Mesothelial cell of epicardium (in vitro differentiated cells): Measurements from ENCODE around the gene TSC22D1. TPM values are rescaled to one million over a fixed set of nuclear protein-coding genes. Genes with fewer than 3 reads are reported as not detected.
"Not testable (repeated sequence)": the region's sequence is repeated elsewhere in the genome, so short reads cannot be mapped to it uniquely, and the experiment has no call there.

Source experiments
- DNase-seq, 2 experiments: peaks; one replicate each; pipeline ENCODE4 v3.0.0; 2021; ENCODE audit warnings: low spot score in 2 of 2; ENCODE audit not compliant: unreplicated experiment in 2 of 2
- H3K27ac Mint-ChIP-seq: 2 replicates; pipeline ENCODE4 v1.8.0; 2021; ENCODE audit warnings: mixed read lengths
- H3K27me3 Mint-ChIP-seq: 2 replicates; pipeline ENCODE4 v1.8.0; 2021; ENCODE audit warnings: low read depth, mixed read lengths
- H3K36me3 Mint-ChIP-seq: 2 replicates; pipeline ENCODE4 v1.8.0; 2021; ENCODE audit warnings: mixed read lengths
- H3K4me1 Mint-ChIP-seq: 2 replicates; pipeline ENCODE4 v1.8.0; 2021; ENCODE audit warnings: mixed read lengths
- H3K4me3 Mint-ChIP-seq: 2 replicates; pipeline ENCODE4 v1.8.0; 2021; ENCODE audit warnings: mild to moderate bottlenecking, moderate library complexity, mixed read lengths
- H3K9me3 Mint-ChIP-seq: 2 replicates; pipeline ENCODE4 v1.8.0; 2021; ENCODE audit warnings: mixed read lengths
- CTCF ChIP-seq: fragments of 200-600 bp; sonication (generic); IDR thresholded peaks from one replicate; pipeline ENCODE4 v1.5.0; 2021; ENCODE audit warnings: antibody characterized with exemption; ENCODE audit not compliant: unreplicated experiment
- total RNA-seq: library from RNA; stranded (reverse); gene quantifications from 3 replicates; pipeline ENCODE4 v1.2.1, GENCODE V29; 2021

The TSC22D1 gene
- total RNA-seq, 1 donor from 2014 or later: 99.5 TPM

GRCh38 chr13:44468874-44469273 is 107.3 kb downstream of the TSC22D1 start:
- Mint-ChIP-seq H3K36me3 (no peaks in the 10 kb centered on the region), H3K4me3 (no peak overlapping the region), H3K27me3 (no peaks in the 10 kb centered on the region), H3K4me1 (peaks cover 43% of the 10 kb centered on the region), H3K9me3 (no peaks in the 10 kb centered on the region), H3K27ac (peak overlapping the region; percentile 5)
- TF ChIP-seq CTCF: no peak
- DNase-seq: no peak

- no peak for DNase-seq
- Mint-ChIP-seq H3K27ac (no peak overlapping the region), H3K27me3 (no peaks in the 10 kb centered on the region)
Observed at GRCh38 chr13:44465318-44465717, 110.8 kb downstream of the TSC22D1 start.

DNA sequence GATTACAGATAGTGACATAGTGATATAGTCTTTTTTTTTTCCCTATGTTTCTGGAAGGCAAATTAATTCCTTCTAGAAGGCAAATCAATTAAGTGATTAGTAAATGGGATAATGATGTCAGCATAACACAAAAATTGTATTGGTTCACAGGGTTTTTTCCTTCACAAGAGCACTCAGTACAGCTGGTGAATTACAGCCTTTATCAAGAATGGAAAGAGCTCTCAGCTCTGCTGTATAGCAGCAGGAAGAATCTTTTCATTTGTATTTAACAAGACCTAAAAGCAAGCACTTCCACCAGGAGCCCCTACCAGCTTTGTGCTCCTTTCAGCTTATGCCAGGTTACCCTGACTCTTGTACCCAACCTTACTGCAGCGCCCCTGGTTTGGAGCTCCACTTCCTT is 111.7 kb downstream of the TSC22D1 start:
- Mint-ChIP-seq H3K36me3 (no peaks in the 10 kb centered on the region), H3K9me3 (no peaks in the 10 kb centered on the region), H3K27me3 (no peaks in the 10 kb centered on the region), H3K4me1 (peaks cover 14% of the 10 kb centered on the region), H3K4me3 (no peak overlapping the region), H3K27ac (no peak overlapping the region)
- no peak for TF ChIP-seq CTCF
- no peak for DNase-seq

More at GRCh38 chr13:44465318-44465717, 110.8 kb downstream of the TSC22D1 start:
- H3K4me3 Mint-ChIP-seq: no peak overlapping the region
- TF ChIP-seq CTCF: no peak
- H3K36me3 Mint-ChIP-seq: no peaks in the 10 kb centered on the region
- peaks cover 22% of the 10 kb centered on the region for H3K4me1 Mint-ChIP-seq
- H3K9me3 Mint-ChIP-seq: no peaks in the 10 kb centered on the region

DNA sequence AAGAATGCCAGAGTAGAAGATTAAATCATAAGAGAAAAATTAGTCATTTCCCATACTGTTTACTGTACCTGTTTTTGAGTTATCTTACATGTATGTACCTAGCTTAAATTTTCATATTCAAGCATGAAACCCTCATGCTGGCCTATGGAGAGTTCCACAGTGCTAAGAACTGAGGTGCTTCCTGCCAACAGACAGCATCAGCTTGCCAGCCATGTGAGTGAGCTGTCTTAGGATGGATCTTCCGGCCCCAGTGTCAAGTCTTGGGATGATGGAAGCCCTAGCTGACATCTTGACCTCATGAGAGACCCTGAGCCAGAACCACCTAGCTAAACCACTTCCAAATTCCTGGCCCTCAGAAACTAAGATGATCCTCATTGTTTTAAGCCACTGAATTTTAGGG is 112.4 kb downstream of the TSC22D1 start:
- no peak overlapping the region for H3K4me3 Mint-ChIP-seq
- no peaks in the 10 kb centered on the region for H3K36me3 Mint-ChIP-seq
- no peaks in the 10 kb centered on the region for H3K9me3 Mint-ChIP-seq
- DNase-seq: no peak
- TF ChIP-seq CTCF: no peak
- peaks cover 7% of the 10 kb centered on the region for H3K4me1 Mint-ChIP-seq
- no peaks in the 10 kb centered on the region for H3K27me3 Mint-ChIP-seq
- H3K27ac Mint-ChIP-seq: no peak overlapping the region

- peaks cover 6% of the 10 kb centered on the region for H3K9me3 Mint-ChIP-seq
- no peaks in the 10 kb centered on the region for H3K27me3 Mint-ChIP-seq
- H3K36me3 Mint-ChIP-seq: peaks cover 9% of the 10 kb centered on the region
- TF ChIP-seq CTCF: no peak
- H3K4me1 Mint-ChIP-seq: no peaks in the 10 kb centered on the region
- no peak for DNase-seq
- H3K27ac Mint-ChIP-seq: no peak overlapping the region
- no peak overlapping the region for H3K4me3 Mint-ChIP-seq
Observed at GRCh38 chr13:44459674-44460073, 116.5 kb downstream of the TSC22D1 start.

DNA sequence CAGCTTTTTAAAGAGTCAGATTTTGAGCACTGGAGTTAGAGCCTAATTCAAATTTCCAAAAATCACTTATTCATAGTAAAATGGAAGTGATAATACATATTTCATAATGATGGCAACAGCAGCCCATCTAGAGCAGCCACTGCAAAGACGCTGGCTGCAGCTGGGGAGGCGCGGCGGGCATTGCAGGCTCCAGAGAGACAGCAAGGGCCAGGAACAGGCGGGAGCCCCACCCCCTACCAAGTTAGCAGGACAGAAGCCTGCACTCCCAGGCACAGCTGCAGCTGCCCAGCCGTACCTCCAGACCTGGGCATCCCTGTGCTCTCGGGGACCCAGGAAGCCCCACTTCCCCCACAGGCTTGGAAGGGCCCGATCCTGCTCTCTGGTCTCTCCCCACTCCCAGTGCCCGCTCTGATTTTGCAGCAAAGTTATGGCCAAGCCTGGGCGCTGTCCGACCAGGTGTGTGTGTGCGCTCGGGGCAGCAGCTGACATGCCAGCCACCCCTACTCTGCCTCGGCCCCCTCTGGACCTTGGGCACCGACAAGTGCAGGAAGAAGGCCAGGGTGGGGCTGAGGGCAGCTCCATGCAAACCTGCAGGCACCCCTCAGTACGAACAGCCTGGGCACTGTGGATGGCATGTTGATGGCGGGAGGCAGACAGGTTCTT is 117.7 kb downstream of the TSC22D1 start:
- H3K4me1 Mint-ChIP-seq: no peaks in the 10 kb centered on the region
- H3K36me3 Mint-ChIP-seq: peaks cover 9% of the 10 kb centered on the region
- TF ChIP-seq CTCF: no peak
- DNase-seq: no peak
- no peak overlapping the region for H3K4me3 Mint-ChIP-seq
- no peak overlapping the region for H3K27ac Mint-ChIP-seq
- peaks cover 6% of the 10 kb centered on the region for H3K9me3 Mint-ChIP-seq
- no peaks in the 10 kb centered on the region for H3K27me3 Mint-ChIP-seq

DNA sequence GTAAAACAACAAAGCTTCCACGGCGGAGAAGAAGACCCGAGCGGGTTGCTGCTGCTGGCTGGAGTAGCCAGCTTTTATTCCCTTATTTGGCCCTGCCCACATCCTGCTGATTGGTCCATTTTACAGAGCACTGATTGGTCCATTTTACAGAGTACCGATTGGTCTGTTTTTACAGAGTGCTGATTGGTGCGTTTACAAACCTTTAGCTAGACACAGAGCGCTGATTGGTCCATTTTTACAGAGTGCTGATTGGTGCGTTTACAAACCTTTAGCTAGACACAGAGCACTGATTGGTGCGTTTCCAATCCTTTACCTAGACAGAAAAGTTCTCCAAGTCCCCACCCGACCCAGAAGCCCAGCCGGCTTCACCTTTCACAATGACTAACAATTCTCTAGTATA is 119.9 kb downstream of the TSC22D1 start:
- not testable (repeated sequence) for DNase-seq, H3K36me3 Mint-ChIP-seq, H3K4me1 Mint-ChIP-seq, H3K9me3 Mint-ChIP-seq, H3K4me3 Mint-ChIP-seq, H3K27me3 Mint-ChIP-seq, H3K27ac Mint-ChIP-seq
